Loucy (cell line): ENCODE measurements around the gene ZNF32.

Experiments used
- EZH2phosphoT487 ChIP-seq: fragments of 200-600 bp; IDR thresholded peaks from 2 replicates; pipeline ENCODE4 v1.6.1; 2018; ENCODE audit warnings: antibody characterized with exemption, mild to moderate bottlenecking, moderate library complexity, borderline replicate concordance
- TF ChIP-seq, protein P1 (sequence below): fragments of 200-600 bp; sonication (generic); conservative IDR thresholded peaks from 2 replicates; pipeline ENCODE4 v1.5.1; 2014; ENCODE audit warnings: mild to moderate bottlenecking, antibody characterized with exemption, low read length

- TF ChIP-seq, protein P1, sequence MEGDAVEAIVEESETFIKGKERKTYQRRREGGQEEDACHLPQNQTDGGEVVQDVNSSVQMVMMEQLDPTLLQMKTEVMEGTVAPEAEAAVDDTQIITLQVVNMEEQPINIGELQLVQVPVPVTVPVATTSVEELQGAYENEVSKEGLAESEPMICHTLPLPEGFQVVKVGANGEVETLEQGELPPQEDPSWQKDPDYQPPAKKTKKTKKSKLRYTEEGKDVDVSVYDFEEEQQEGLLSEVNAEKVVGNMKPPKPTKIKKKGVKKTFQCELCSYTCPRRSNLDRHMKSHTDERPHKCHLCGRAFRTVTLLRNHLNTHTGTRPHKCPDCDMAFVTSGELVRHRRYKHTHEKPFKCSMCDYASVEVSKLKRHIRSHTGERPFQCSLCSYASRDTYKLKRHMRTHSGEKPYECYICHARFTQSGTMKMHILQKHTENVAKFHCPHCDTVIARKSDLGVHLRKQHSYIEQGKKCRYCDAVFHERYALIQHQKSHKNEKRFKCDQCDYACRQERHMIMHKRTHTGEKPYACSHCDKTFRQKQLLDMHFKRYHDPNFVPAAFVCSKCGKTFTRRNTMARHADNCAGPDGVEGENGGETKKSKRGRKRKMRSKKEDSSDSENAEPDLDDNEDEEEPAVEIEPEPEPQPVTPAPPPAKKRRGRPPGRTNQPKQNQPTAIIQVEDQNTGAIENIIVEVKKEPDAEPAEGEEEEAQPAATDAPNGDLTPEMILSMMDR = no peak
- TF ChIP-seq EZH2phosphoT487 = no peak
Measured at GRCh38 chr10:43694526-43694925, 45.8 kb upstream of the ZNF32 start.
